ENCODE data around the gene ARHGAP33.
"Not testable (repeated sequence)": the region's sequence is repeated elsewhere in the genome, so short reads cannot be mapped to it uniquely, and the experiment has no call there.

The ARHGAP33 gene

DNA sequence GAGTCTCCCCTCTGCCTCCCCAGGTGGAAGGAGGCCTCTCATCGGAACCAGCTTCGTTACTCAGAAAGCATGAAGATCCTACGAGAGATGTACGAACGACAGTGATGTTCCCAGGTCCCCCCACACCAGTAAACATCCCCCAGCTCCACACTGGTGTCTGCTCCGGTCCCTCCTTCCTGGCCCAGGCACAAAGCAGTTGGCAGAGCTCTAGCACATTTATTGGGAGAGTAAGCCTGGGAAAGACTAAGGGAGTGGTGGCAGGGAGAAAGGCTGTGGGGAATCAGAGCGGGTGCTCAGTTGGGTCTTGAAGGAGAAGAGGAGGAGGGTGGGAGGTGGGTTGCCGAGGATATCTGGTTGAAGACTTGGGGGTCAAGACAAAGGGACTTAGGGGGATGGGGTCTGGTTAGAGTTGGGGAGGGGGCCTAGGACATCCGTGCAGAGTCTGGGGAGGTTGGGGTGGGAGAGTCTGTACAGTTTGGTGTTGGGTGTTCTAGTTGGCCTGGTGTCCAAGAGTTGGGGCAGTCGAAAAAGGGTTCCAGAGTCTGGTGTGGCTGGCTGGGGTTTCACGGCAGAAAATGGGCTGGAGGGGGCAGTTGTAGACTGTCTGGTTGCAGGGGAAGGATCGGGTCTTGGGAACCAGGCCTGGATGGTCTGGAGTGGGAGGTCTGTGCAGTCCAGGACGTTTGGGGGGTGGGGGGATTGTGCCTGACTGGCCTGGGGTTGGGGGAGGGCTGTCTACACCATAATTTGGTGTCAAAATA is 20.8 kb upstream of the ARHGAP33 start:
- in situ Hi-C loops (cut with MboI; ENCODE audit: low sequenced_read_pairs), result no loop called here

DNA sequence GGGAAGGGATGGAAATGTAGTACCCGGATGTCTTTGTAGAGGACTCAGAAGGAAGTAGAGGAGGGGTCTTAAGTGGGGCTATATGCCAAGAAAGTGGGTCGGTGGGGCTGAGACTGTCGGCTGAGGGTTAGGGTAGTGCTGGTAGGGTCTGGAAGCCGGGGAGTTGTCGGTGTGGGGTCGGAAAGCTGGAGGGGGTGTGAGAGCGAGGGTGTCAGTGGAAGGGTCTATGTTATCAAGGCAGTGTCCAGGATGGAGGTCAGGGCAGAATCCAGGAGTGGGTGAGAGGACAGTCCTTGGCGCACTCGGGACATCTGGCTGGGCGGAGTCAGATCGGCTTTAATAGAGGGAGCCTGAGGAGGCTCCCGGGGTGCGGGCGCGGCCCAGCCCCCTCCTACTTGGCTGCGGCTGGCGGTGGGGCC is 20.2 kb upstream of the ARHGAP33 start:
- in situ Hi-C loops (cut with MboI; ENCODE audit: low sequenced_read_pairs), result no loop called here

DNA sequence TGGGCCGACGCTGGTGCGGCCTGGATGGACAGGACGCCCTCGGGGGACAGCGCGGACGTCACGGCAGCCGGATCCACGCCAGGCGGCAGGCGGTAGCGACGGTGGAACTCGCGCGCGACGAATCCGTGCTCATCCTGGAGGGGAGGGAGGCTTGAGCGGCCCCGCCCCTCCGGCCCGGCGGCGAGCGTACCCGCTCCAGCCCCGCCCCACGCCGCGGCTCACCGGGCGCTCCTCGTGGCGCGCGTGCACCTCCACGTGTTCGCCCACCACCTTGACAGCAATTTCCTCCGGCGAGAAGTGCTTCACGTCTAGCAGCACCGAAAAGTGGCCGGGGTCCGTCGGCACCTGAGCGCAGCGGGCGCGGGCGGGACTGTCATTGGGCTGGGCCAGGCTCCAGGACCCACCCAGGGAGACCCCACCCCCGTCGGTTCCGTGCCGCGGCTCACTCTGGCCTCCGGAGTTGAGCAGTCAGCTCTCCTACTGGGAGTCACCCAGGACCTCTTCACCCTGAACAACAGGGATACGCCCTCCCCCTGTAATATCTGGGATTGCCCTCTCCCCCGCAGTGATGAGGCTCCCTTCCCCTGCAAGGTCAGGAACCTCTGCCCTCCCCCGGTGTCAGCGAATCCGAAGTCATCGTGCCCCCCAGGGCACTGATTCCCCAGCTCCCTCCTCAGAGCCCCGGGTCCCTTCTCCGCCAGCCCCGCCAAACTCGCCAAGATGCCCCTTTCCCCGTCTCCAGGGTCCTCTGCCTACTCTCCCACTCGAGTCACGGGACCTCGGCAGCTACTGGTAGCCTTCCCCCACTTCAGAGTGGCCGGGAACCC is 19.6 kb upstream of the ARHGAP33 start:
- in situ Hi-C loops (cut with MboI; ENCODE audit: low sequenced_read_pairs), result no loop called here

DNA sequence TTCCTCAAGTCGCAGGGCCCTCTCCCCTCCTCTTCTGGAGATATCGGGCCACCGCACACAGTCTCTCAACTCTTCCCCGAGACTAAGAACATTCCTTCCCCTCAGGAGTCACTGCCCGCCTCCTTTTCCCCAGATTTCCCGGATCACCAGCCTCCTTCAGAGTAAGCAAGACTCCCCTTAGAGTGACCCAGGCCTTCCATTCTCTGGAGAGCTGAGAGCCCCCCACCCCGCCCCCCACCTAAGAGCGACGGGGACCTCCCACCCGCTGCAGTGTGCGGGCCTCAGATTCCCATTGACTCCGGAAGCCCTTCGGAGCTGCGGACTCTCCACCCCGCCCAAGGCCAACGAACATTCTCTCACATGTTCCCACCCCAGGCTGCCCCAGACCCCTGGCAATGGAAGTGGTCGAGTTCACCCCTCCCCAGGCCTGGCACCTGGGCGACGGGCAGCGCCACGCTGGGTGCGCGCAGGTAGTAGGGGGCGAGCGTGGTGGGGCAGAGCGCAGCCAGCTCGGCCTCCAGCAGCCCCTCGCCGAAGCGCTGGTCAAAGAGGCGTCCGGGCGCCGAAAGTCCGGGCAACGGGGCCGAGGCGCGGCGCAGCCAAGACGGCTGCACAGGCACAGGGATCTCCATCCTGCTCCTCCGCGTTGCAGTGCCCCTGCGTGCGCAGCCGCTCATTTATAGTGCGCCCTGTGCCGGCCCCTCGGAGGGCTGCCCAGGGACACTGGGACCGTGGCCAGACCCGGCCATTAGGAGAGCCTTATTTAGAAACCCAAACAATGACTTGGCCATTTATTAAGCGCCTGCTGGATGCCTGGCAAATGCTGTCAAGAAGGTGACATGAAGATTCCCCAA is 18.8 kb upstream of the ARHGAP33 start, which contains the start of gene HSPB6:
TSS of gene HSPB6 (minus strand) at position 653 of the 854 bp plus-strand sequence. CDS start at position 632, 21 bp downstream.
- in situ Hi-C loops (cut with MboI; ENCODE audit: low sequenced_read_pairs), result no loop called here

DNA sequence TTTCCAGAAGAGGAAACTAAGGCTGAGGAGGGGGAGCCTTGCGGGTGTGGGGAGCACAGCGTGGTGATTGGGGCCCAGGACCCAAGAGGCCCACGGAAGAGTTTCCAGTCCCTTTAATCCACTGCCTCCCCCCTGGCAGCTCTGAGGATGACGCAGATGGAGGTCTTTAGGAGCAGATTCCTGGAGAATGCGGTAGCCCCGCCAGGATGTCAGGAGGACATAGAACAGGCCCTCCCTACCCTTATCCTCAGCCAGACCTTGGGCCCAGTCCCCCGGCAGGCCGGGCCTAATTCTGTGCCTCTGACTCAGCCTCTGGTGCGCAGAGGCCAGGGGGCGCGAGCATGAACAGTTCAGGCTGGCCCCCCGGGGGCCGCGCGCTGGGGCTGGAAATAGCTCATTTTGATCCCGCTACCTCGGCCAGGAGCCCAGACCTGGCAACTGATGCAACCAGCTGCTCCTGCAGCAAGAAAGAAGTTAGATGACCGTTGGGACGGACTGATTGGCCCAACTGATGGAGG is 18.1 kb upstream of the ARHGAP33 start:
- in situ Hi-C loops (cut with MboI; ENCODE audit: low sequenced_read_pairs), result no loop called here

DNA sequence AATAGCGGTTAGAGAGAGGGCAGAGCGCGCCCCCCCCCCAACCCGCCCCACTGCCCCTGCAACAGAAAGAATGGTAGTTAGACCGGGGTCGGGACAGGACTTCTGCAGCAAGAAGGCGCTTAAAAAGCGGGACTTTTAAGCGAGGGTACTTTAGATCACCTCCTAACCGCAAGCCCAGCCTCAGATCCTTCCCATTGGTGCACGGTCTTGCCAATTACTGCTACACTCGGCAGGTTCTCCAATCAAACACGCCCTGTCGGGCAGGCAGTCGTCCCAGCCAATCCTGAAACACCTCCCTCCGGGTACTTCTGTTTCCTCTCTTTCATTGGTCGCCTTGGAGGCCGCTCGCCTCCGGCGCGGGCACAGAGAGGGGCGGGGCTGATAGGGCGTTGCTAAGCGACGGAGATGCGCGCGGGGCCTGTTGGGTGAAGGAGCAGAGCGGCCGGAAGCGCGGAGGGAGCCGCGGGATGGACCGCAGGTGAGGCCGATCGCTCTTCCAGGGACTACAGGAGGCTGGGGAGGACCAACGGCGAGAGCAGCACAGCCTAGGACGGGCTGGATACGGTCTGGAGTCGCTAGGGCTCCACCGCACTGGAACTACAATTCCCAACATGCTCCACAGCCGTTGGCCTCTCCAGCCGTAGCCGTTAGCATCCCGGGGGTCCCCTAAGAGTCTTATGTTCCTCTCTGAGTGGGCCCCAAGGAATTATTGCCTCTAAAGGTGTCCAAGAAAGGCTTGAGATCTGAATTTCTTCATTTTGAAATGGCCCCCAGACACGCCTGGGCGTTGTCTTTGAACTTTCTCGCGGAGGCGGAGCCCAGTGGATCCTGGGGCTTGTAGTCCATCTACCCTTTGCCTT is 17.4 kb upstream of the ARHGAP33 start, which contains the start of gene PROSER3:
TSS of gene PROSER3 (plus strand) at position 428 of the 860 bp plus-strand sequence. CDS start at position 468, 40 bp downstream.
- in situ Hi-C loops (cut with MboI; ENCODE audit: low sequenced_read_pairs), result no loop called here

DNA sequence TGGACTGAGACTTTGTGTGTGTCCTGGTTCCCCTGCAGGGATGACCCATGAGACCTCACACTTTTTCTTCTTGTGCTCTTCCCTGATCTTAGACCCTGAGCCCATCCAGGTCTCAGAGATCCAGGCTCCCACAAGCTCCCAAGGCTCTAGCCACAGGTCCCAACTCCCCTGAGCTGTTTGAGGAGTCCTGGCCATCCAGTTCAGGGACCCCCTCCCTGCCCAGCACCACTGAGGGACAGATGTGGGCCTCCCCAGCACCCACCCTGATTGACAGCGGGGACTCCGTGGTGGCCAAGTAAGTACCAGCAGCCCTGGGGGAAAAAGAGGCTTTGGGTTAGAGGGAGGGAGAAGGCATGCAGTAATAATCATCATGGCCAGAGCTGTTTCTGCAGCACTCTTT is 15.7 kb upstream of the ARHGAP33 start:
- in situ Hi-C loops (cut with MboI; ENCODE audit: low sequenced_read_pairs), result no loop called here

DNA sequence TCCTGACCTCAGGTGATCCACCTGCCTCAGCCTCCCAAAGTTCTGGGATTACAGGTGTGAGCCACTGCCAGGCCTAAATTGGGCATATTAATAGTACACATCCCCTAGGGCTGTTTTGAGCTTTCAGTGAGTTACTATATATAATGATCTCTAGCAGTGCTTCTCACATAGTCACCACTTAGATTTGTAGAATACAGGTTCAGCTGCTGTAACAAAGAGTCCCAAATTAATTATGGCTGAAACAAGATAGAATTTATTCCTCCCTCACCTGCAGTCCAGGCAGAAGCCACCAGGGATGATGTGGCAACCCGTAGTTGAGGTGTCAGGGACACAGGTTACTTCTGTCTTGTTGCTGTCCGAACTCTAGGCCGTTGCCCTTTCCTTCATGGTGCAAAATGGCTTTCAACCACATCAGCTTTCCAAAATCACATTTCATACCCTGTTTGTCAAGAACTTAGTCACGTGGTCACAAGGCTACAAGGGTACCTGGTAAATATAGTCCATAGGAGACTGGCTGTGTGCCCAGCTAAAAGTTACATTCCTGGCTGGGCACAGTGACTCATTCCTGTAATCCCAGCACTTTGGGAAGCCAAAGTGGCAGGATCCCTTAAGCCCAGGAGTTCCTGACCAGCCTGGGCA is 14.5 kb upstream of the ARHGAP33 start:
- in situ Hi-C loops (cut with MboI; ENCODE audit: low sequenced_read_pairs), result no loop called here

DNA sequence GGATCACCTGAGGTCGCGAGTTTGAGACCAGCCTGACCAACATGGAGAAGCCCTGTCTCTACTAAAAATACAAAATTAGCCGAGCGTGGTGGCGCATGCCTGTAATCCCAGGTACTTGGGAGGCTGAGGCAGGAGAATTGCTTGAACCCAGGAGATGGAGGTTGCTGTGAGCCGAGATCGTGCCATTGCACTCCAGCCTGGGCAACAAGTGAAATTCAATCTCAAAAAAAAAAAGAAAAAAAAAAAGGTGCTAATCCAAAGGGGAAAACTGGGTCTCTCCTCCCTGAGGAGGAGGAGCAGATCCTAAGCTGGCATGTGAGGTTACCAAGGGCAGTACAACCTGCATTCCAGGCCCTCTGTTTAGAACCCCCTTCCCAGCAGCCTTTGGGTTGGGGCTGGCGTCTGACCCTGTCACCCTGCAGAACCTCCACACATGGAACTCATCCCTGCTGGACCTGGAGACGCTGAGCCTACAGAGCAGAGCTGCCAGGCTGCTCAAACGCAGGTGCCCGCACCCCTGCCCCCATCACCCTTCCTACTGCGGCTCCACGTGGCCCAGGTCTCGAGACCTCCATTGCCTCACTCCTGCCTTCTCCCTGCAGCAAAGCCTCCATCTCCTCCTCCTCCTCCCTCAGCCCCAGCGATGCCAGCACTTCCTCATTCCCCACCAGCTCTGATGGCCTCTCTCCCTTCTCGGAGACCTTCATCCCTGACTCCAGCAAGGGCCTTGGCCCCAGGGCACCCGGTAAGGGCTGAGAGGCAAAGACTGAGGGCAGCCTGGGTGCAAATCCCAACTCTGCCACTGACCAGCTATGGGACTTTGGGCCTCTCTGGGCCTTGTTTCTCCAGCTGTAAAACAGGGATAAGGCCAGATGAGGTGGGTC is 10.7 kb upstream of the ARHGAP33 start:
- in situ Hi-C loops (cut with MboI; ENCODE audit: low sequenced_read_pairs), result no loop called here

DNA sequence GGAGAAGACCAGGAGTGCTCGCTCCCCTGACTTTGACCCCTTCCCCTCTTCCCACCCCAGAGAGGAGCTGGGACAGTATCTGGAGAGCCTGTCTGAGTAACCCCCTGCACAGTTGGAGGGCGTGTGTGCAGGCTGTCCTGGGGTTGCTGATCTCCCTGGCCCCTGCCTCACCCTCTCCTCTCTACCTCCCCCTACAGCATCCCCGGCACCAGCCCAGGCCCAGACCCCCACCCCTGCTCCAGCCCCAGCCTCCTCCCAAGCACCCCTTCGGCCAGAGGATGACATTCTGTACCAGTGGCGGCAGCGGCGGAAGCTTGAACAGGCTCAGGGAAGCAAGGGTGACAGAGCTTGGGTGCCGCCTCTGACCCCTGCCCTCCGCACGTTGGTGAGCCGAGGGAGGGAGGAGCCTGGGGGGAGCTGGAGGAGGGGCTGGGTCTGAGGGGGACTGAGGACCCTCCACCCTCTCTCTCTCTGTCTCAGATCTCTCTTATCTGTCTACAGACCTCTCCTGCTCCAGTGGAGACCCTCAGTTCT is 8.7 kb upstream of the ARHGAP33 start:
- in situ Hi-C loops (cut with MboI; ENCODE audit: low sequenced_read_pairs), result no loop called here

DNA sequence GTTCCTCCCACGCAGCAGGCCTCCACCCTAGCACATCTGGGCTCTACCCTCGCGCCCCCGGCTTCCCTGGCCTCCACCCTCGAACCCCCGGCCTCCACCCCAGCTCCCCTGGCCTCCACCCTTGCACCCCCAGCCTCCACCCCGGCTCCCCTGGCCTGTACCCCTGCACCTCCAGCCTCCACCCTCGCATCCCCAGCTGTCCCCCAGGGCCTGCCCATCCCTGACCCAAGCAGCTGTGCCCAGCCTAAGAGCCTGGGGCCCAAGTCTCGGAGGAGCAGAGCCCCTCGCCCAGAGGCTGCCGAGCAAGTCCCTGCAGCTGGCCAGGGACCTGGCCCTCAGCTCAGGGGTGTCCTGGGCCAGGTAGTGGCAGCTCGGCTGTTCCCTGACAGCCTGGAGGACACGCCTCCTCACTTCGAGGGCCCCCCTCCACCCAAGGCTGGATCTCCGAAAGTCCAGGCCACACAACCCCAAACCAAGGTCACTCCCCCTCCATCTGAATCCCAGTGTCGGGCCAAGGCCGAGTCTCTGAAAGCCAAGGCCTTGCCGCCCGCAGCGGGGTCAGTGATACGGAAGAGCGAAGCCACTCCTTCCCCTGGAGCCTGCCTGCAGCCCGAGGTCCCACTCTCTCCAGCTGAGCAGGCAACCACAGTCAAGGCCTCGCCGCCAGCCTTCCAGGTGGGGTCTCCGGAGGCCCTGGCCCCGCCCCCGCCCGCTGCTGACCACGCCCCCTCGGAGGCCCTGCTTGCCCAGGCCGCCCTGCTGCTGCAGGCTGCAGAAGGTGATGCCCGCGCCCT is 7.9 kb upstream of the ARHGAP33 start:
- in situ Hi-C loops (cut with MboI; ENCODE audit: low sequenced_read_pairs), result no loop called here

DNA sequence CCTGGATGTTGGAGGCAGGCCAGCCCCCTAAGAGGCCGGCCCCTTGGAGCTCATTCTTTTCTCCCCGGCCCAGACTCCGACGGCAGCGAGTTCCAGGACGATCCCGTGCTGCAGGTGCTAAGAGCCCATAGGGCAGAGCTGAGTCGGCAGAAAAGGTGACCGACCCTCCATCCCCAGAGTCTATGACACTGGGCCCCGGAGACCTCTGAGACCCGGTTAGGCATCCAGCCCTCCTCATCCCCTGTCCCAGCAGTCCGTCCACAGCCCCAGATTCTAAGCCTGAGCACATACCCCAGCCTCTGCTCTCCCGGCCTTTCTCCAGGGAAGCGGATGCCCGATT is 7.3 kb upstream of the ARHGAP33 start:
- in situ Hi-C loops (cut with MboI; ENCODE audit: low sequenced_read_pairs), result no loop called here

DNA sequence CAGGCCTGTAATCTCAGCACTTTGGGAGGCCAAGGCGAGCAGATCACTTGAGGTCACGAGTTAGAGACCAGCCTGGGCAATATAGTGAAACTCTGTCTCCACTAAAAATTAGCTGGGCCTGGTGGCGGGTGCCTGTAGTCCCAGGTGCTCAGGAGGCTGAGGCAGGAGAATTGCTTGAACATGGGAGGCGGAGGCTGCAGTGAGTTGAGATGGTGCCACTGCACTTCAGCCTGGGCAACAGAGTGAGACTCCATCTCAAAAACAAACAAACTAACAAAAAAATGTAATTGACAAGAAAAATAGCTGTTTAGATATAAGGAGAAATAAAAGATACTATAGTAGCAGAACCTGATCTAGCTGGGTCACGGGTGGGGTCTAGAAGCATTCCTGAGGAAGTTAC is 3.0 kb upstream of the ARHGAP33 start:
- in situ Hi-C loops (cut with MboI; ENCODE audit: low sequenced_read_pairs), result not testable (repeated sequence)

DNA sequence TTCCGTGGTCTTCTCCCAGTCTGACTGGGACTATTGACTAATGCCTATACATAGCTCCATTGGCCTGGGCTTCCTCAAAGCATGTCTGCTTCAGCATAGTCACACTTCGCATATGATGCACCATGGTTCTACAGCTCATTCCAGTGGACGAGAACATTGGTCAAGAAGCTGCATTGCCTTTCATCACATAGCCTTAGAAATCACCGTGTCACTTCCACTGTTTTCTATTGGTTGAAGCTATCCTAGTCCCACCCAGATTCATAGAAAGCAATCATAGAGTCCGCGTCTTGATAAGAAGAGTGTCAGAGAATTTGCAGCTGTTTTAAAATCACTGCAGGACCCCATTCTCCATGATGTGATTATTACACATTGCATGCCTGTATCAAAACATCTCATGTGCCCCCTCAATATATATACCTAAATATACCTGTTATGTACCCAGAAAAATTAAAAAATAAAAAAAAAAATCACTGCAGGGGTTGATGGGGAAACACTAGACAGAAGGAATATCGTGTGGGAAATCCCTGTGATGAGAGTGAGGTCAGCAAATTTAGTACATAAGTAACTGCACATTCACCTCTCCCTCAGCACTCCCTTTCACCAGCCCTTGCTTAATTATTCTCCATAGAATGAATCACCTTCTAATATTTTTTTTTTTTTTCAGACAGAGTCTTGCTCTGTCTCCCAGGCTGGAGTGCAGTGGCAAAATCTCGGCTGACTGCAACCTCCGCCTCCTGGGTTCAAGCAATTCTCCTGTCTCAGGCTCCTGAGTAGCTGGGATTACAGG is 2.2 kb upstream of the ARHGAP33 start:
- in situ Hi-C loops (cut with MboI; ENCODE audit: low sequenced_read_pairs), result no loop called here

DNA sequence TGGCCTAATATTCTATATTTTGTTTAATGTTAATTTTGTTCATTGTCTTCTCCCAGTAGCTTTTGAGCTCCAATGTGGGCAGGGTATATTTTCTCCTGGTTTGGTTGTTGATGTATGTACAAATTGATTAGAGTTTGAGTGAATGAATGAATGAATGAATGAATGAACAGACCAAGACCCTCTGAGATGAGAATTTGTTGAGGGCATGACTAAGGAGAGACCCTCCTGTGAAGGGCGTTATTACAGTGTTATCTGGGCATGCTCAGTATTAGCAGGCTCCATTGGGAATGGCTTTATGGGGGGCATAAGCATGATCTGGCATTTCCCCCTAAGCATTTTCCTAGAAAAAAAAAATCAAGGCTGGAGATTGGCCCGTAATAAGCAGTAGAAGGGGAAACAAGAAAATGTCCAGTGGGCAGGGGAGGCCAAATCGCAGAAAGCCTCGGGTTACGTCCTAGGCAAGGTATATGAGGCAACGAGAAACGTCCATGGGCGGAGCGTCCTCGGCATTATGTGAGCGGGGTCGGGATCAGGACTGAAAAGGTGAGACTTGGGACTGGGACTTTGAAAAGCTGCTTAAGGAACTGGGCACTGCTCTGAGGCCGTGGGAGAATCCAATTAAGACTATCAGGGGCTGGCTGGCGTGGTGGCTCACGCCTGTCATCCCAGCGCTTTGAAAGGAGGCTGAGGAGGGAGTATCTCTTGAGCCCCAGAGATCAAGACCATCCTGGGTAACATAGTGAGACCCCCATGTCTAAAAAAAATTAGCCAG is 904 bp upstream of the ARHGAP33 start:
- in situ Hi-C loops (cut with MboI; ENCODE audit: low sequenced_read_pairs), result no loop called here

DNA sequence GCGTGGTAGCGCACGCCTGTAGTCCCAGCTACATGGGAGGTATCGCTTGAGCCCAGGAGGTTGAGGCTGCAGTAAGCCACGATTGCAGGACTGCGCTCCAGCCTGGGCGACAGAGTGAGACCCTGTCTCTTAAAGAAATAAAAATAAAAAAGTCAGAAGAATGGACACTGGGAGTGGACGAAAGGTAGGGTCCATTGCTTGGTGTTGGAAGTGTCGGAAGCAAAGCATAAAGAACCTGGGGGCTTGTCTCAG is 392 bp upstream of the ARHGAP33 start:
- in situ Hi-C loops (cut with MboI; ENCODE audit: low sequenced_read_pairs), result no loop called here

All from HL-60/S4 treated with phorbol 12-myristate 13-acetate at 8.2 ng/mL for 4 days and 3 days (cell line).